ENCODE results near the gene PKDREJ.

DNA sequence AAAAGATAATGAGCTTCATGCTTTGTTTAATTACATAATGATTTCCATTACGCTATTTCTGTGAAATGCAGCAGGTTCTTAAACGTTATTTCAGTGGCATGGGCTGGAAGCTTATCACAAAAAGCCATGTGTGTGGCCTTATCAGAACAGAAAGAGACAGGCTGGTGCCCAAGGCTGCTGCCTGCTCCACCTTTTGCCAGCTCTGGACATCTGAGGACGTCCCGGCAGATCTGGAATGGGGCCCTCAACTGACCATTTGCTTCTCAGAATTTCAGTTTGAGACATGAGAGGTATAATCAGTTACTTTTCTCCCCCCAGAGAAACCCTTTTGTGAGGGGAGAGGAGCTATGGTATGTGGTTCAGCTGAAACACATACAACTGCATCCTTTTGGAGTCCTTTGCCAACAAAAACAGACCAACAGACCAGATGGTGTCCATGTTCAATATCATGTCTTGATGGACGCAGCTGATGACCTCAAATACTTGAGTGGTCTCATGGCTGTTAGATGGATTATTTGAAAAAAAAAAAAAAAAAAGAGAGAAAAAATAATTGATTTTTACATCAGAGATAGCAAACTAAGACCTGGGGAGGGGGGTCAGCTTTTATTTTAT, 21.6 kb downstream of the PKDREJ start:
- TF ChIP-seq EZH2phosphoT487 (IDR thresholded peaks at IDR 0.05; ENCODE audit: low read length) (no peak), EZH2 (optimal IDR thresholded peaks at IDR 0.05; ENCODE audit: low read depth, low read length) (no peak)

All from MM.1S (cell line).